Muscle of leg (tissue), 3 donors: ENCODE data around the gene LASP1NB.

ENCODE experiments used
- DNase-seq: peaks from one replicate; pipeline ENCODE4 v3.0.0; 2013
- H3K27ac ChIP-seq: one replicate; pipeline ENCODE4 v1.5.1; 2013; ENCODE audit warnings: mild to moderate bottlenecking, low read length, control low read depth
- H3K27me3 ChIP-seq: one replicate; pipeline ENCODE4 v1.6.1; 2013; ENCODE audit warnings: low read length; ENCODE audit not compliant: control insufficient read depth, insufficient read depth
- H3K36me3 ChIP-seq: one replicate; pipeline ENCODE4 v1.6.1; 2013; ENCODE audit warnings: low read length; ENCODE audit not compliant: control insufficient read depth, insufficient read depth
- H3K4me1 ChIP-seq: one replicate; pipeline ENCODE4 v1.6.1; 2013; ENCODE audit warnings: low read length; ENCODE audit not compliant: control insufficient read depth, insufficient read depth
- H3K4me3 ChIP-seq: one replicate; pipeline ENCODE4 v1.5.1; 2013; ENCODE audit warnings: low read length, control low read depth
- H3K9me3 ChIP-seq: replicated peaks from 2 replicates; pipeline ENCODE4 v1.6.1; 2013; ENCODE audit warnings: low read depth, low read length; ENCODE audit not compliant: control insufficient read depth
- WGBS: methylation state at CpG from one replicate; pipeline ENCODE4 v1.1.5; 2013; ENCODE audit warnings: missing lambda C conversion rate; ENCODE audit not compliant: insufficient coverage; 5-methylcytosine and 5-hydroxymethylcytosine counted together

Gene LASP1NB

GRCh38 chr17:38896346-38896954, 29.0 kb upstream of the LASP1NB start:
- peaks cover 83% of the 10 kb centered on the region for H3K36me3 ChIP-seq
- peaks cover 70% of the 10 kb centered on the region for H3K4me1 ChIP-seq
- peak overlapping the region; percentile 76 for H3K27ac ChIP-seq
- peak; percentile 62 for DNase-seq
- 52% methylated on average over 9 of the region's 13 CpGs for WGBS
- no peaks in the 10 kb centered on the region for H3K27me3 ChIP-seq
- H3K4me3 ChIP-seq = no peak overlapping the region
- H3K9me3 ChIP-seq = no peaks in the 10 kb centered on the region

GRCh38 chr17:38897176-38897575, 28.2 kb upstream of the LASP1NB start:
- Histone ChIP-seq H3K9me3 (no peaks in the 10 kb centered on the region), H3K36me3 (peaks cover 82% of the 10 kb centered on the region), H3K4me1 (peaks cover 70% of the 10 kb centered on the region), H3K27ac (peak overlapping the region; percentile 84), H3K27me3 (no peaks in the 10 kb centered on the region), H3K4me3 (no peak overlapping the region)
- 25% methylated on average over 5 of the region's 6 CpGs for WGBS
- DNase-seq = peak; percentile 92

GRCh38 chr17:38897671-38898290, 27.6 kb upstream of the LASP1NB start:
- Histone ChIP-seq H3K27me3 (no peaks in the 10 kb centered on the region), H3K4me1 (peaks cover 70% of the 10 kb centered on the region), H3K27ac (peak overlapping the region; percentile 84), H3K9me3 (no peaks in the 10 kb centered on the region), H3K4me3 (no peak overlapping the region), H3K36me3 (peaks cover 78% of the 10 kb centered on the region)
- DNase-seq = peak; percentile 58
- WGBS = 69% methylated on average over 10 of the region's 12 CpGs

- no peak for DNase-seq
- Histone ChIP-seq H3K36me3 (peaks cover 78% of the 10 kb centered on the region), H3K4me3 (no peak overlapping the region), H3K27me3 (no peaks in the 10 kb centered on the region), H3K4me1 (peaks cover 66% of the 10 kb centered on the region), H3K9me3 (no peaks in the 10 kb centered on the region), H3K27ac (peak overlapping the region; percentile 84)
- WGBS = 53% methylated on average over 5 of the region's 9 CpGs
Observed at GRCh38 chr17:38898291-38898679, 27.1 kb upstream of the LASP1NB start.

GRCh38 chr17:38898812-38899348, 26.5 kb upstream of the LASP1NB start:
- Histone ChIP-seq H3K4me1 (peaks cover 60% of the 10 kb centered on the region), H3K27me3 (no peaks in the 10 kb centered on the region), H3K4me3 (no peak overlapping the region), H3K27ac (peak overlapping the region; percentile 84), H3K9me3 (no peaks in the 10 kb centered on the region), H3K36me3 (peaks cover 79% of the 10 kb centered on the region)
- 73% methylated on average over 9 of the region's 11 CpGs for WGBS
- DNase-seq = peak; percentile 84

GRCh38 chr17:38899421-38899820, 26.0 kb upstream of the LASP1NB start:
- Histone ChIP-seq H3K27me3 (no peaks in the 10 kb centered on the region), H3K9me3 (no peaks in the 10 kb centered on the region), H3K36me3 (peaks cover 74% of the 10 kb centered on the region), H3K4me3 (no peak overlapping the region), H3K27ac (peak overlapping the region; percentile 84), H3K4me1 (peaks cover 55% of the 10 kb centered on the region)
- DNase-seq = no peak
- WGBS = no CpG with 5 or more reads among the region's 5 CpGs

GRCh38 chr17:38900978-38901656, 24.3 kb upstream of the LASP1NB start:
- Histone ChIP-seq H3K36me3 (peaks cover 67% of the 10 kb centered on the region), H3K27ac (peak overlapping the region; percentile 10), H3K9me3 (no peaks in the 10 kb centered on the region), H3K27me3 (no peaks in the 10 kb centered on the region), H3K4me3 (no peak overlapping the region), H3K4me1 (peaks cover 49% of the 10 kb centered on the region)
- peak; percentile 51 for DNase-seq
- WGBS = 28% methylated on average over 4 of the region's 10 CpGs

GRCh38 chr17:38903404-38903803, 22.0 kb upstream of the LASP1NB start:
- WGBS = 96% methylated on average over 3 of the region's 6 CpGs
- Histone ChIP-seq H3K4me1 (peaks cover 32% of the 10 kb centered on the region), H3K4me3 (no peak overlapping the region), H3K9me3 (no peaks in the 10 kb centered on the region), H3K27me3 (no peaks in the 10 kb centered on the region), H3K36me3 (peaks cover 55% of the 10 kb centered on the region), H3K27ac (no peak overlapping the region)
- no peak for DNase-seq

DNA sequence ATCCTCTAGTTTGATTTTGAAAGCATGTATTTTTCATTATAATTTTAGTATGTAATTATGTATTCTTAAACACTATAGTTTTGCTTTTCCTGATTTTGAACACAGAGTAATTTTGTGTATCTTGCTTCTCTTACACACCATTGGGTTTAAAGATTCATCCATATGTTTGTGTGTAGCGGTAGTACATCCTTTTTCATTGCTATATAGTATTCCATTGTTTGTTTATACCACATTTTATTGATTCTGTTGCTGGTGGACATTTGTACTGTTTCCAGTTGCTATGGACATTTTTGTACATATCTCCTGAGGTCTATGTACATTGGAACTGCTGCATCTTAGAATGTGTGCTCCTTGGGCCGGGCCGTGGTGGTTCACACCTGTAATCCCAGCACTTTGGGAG, 20.5 kb upstream of the LASP1NB start:
- H3K27me3 ChIP-seq = no peaks in the 10 kb centered on the region
- peaks cover 50% of the 10 kb centered on the region for H3K36me3 ChIP-seq
- 100% methylated on average over 2 of the region's 3 CpGs for WGBS
- H3K4me3 ChIP-seq = no peak overlapping the region
- DNase-seq = no peak
- peaks cover 22% of the 10 kb centered on the region for H3K4me1 ChIP-seq
- no peaks in the 10 kb centered on the region for H3K9me3 ChIP-seq
- no peak overlapping the region for H3K27ac ChIP-seq

- Histone ChIP-seq H3K36me3 (peaks cover 49% of the 10 kb centered on the region), H3K27ac (no peak overlapping the region), H3K9me3 (no peaks in the 10 kb centered on the region), H3K27me3 (no peaks in the 10 kb centered on the region), H3K4me1 (peaks cover 21% of the 10 kb centered on the region), H3K4me3 (no peak overlapping the region)
- 93% methylated on average over 3 of the region's 10 CpGs for WGBS
- no peak for DNase-seq
Observed at GRCh38 chr17:38905375-38905774, 20.0 kb upstream of the LASP1NB start.
